Right ventricle myocardium inferior (tissue), 1 donor: ENCODE results near the gene ATRN. TPM values are rescaled to one million over a fixed set of nuclear protein-coding genes. Genes with fewer than 3 reads are reported as not detected.

Experiments used
- ATAC-seq: fragments of 200-7000 bp; cut with Tn5 transposase; one replicate; pipeline ENCODE4 v1.9.1; 2020; ENCODE audit warnings: mild to moderate bottlenecking, moderate library complexity
- DNase-seq: peaks from one replicate; pipeline ENCODE4 v3.0.0; 2021; ENCODE audit errors: missing footprints
- intact Hi-C: fragments of 100-400 bp; cut with DNase I; formaldehyde crosslinking; loops from one replicate; pipeline ENCODE4 v1.11.0; 2022
- total RNA-seq: library from RNA; stranded (reverse); fragmentation: NEBNext Ultra II Directional; extraction: Animal tissue kit (Norgen Biotek cat#: 25700); gene quantifications from one replicate; pipeline ENCODE4 v1.2.1, GENCODE V29; 2021
- donor health status: DM: no; HTN: yes; CAD: no; lungs with severe emphysema.

ATRN gene
- total RNA-seq, 1 donor from 2014 or later = 32.5 TPM

DNA sequence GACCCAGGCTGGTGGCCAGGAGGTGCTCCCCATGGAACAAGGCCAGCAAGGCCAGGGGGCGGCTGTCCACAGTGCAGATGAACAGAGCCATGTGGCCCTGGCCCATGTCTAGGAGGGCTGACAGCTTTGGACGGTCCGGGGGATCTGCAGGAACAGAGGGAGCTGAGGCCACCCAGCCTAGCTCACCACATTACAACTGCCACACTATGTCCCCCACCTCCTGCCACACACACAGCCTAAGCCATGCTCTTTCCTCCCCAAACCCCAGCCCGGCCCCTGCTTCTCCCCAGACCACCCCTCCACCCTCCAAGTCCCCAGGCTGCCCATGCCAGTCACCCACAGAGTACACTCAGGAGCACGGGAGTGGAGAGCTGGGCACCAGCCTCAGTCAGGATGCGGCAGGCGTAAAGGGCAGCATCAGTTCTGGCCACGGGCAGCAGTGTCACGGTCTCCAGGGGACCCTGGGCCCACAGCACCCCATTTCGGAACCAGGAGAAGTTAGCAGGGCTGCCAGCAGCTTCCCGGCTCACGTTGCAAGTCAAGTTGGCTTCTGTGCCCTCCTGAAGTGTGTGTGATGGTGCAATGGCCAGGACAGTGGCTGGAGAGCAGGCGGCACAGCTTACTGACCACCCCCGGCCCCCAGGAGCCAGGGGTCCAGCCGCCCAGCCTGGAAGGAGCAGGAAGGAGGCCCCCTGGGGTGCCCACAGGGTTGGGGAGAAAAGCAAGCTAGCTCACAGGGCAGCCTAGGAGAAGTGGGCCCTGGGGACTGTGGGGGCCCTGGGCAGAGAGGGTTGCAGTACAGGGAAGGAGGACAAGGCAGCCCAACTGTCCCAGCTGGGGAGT lies 226.1 kb downstream of the ATRN start:
- ATAC-seq (no peak), DNase-seq (no peak)
- intact Hi-C loops = no loop called here

DNA sequence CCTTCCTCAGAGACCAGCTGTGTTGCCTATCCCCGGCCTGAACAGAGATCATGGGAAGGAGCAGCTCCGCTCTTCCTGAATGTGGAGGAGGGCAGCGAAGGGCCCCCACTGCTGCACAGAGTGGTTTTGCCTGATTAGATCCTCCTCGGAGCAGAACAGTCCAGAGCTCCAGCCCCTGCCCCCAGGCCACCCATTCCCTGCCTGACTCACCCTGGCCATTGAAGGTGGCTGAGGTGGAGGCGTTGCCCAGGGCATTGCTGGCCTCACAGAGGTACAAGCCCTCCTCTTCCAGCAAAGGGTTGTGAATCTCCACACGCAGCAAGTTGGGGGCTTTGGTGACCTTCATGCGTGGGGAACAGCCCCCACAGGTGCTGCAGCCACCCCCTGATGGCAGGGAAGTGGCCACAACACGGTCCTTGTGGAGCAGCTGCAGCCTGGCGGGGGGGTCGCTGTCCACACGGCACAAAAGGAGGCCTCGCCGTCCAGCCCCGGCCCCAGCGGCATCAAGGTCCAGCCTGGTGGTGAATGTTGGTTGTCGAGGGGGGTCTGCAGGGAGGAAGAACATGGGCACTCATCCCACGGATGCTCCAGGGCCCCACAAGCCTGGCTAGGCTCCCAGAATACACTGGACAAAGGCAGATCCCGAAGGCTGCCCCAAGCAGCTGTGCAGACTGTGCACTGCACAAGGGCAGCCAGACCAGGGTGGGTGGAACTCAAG lies 226.9 kb downstream of the ATRN start:
- ATAC-seq (no peak), DNase-seq (no peak)
- intact Hi-C loops = no loop called here

DNA sequence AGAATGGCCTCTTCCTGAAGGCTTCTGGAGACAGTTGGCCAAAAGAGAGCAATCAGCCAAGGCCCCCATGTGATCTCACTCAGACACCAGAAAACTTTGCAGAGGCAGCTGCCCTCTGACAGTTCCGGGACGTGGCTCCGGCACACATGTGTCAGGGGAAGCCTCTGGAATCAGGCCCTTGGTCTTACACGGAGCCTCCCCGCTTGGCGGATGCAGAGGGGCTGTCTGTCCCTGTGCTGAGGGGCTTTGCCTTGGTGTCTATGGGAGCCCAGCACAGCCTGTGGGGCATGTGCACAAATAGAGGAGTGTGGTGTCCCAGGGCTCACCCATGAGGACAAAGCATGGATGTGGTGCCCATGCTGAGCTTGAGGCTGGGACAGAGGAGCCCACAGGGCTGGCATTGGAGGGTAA lies 227.8 kb downstream of the ATRN start:
- DNase-seq = no peak
- intact Hi-C loops = no loop called here
- no peak for ATAC-seq

DNA sequence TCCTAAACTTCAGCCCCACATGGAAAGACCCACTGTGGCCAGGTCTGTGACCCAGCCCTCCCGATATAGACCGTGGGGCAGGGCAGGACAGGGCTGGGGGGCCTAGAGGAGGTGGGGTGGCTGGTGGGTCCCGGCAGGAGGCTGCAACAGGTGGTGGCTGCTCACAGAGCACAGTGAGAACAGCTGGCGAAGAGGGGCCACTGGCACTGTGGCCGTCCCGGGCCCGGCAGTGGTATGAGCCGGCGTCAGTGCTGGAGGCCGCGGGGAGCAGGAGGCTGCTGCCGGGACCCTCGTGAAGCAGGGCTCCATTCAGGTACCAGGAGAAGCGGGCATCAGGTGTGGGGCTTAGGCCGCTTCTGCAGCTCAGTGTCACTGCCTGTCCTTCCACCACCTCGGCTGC lies 228.2 kb downstream of the ATRN start:
- intact Hi-C loops = no loop called here
- no peak for ATAC-seq
- no peak for DNase-seq

Other genes starting within 250 kb of the ATRN start
- gene SLC4A11, start 231.8 kb upstream of the ATRN start, total RNA-seq = 0.14 TPM
- gene DNAAF9, start 63.3 kb upstream of the ATRN start, total RNA-seq = 22.1 TPM
- not detected for gene GFRA4, start 192.4 kb downstream of the ATRN start, total RNA-seq
- 13.4 TPM for gene ADAM33, start 211.0 kb downstream of the ATRN start, total RNA-seq
- 9.5 TPM for gene SIGLEC1, start 241.6 kb downstream of the ATRN start, total RNA-seq